ENCODE results near the gene STYXL1.

Gene STYXL1

DNA sequence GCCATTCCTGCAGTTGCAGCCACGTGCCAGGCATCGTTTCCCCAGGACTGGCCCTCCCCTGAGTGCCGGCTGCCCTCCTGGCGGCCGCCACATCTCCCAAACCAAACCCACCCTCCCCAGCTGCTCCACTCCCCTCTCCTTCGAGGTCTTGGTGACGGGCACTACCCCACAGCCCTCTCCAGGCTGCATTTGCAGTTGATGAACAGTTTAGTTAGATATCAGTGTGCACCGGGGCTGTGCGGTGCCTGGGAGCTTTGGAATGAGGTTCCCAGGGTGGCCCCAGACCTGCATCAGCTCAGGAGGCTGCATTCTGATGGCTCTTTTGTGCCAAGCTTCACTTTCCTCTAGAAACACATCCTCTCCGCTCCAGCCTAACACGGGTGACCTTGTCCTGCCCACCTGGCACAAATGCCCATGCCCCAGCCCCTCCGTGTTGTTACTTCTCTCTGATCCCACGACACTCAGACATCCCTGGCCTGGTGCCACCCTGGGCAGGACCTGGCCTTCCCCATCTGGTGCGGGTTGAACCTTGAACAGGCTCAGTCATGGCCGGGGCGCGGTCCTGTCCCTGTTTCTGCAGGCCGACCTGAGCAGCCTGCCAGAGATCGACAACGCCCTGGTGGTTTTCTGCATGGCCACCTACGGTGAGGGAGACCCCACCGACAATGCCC, 67.9 kb downstream of the STYXL1 start:
- DNase-seq (ENCODE audit: low spot score): no peak

DNA sequence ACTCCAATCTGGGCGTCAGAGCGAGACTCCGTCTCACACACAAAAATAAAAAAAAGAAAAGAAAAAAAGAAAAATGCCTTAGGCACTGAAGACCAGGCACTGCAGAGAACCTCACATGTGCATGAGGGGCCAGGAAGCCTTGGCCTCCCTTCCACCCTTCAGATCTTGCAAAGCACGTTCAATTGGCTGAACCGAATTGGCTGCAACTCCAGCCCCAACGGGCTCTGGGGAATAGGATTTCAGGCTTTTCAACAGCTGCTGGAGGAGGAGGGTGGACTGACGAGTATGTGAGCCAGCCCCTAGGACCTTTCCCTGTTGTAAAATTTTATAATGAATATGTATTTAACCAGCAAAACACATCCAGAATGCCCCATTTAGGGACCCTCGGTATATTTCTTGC, 70.1 kb downstream of the STYXL1 start:
- DNase-seq (ENCODE audit: low spot score): no peak

DNA sequence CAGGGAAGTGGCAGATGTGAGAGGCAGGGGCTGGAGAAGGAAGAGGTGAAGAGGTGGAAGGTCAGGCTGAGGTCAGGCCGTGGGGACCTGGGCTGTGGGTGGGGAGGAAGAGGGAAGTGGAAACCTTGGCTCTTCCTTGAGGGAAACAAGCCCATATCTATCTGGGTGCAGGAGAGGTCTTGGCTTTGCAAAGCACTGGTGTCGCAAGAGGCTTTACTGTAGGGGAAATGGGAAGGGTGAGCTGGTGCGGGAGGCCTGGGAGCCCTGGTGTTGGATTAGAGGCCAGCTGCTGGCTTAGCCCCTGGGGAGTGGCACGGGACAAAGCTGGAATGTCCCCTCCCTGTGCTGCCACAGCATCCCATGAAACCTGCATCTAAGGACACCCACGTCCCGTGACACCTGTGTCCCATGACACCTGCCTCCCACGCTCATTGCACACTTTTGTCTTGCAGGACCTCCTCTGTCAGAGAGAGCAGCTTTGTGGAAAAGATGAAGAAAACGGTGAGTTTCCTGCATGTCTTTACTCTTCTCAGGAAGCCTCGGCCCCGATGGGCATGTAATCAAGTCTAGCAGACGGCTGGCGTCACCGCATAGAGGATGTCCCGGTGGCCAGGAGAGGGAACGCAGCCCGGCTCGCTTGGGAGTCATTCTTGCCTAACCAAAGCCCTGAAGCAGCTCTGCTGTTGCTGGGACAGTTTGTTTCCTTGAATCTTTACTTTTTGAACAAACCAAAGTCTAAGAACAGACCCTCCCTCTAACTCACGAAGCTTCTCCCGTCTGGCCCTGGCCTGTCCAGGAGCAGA, 75.6 kb downstream of the STYXL1 start:
- DNase-seq (ENCODE audit: low spot score): no peak

DNA sequence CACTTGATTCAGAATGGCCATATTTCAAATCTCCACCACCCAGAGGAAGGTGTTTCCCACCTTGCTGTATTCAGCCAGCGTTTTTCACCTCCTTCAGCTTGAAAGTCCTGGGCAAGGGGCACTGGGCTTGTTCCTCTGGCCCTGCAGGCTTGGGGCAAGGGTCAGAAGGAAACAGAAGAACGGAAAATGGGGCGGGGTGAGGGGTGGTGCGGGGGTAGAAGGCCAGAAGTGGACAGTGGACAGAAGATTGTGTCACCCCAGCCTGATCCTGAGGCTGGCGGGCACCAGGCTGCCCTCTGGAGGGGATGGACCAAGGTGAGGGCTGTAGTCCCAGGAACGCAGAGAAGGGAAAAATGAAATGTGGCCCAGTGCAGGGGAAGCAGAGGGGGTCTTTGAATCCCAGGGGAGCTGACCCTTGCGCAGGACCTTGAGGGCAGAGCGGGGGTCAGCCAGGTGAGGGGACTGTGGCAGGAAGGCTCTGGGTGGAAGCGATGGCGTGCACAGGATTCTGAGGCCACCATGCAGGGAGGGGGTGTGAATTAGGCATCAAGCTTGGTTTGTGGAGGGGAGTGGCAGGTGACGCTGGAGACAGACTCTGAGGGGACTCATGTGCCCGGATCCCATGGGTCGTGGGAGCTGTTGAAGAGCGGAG, 76.4 kb downstream of the STYXL1 start:
- no peak for DNase-seq (ENCODE audit: low spot score)

DNA sequence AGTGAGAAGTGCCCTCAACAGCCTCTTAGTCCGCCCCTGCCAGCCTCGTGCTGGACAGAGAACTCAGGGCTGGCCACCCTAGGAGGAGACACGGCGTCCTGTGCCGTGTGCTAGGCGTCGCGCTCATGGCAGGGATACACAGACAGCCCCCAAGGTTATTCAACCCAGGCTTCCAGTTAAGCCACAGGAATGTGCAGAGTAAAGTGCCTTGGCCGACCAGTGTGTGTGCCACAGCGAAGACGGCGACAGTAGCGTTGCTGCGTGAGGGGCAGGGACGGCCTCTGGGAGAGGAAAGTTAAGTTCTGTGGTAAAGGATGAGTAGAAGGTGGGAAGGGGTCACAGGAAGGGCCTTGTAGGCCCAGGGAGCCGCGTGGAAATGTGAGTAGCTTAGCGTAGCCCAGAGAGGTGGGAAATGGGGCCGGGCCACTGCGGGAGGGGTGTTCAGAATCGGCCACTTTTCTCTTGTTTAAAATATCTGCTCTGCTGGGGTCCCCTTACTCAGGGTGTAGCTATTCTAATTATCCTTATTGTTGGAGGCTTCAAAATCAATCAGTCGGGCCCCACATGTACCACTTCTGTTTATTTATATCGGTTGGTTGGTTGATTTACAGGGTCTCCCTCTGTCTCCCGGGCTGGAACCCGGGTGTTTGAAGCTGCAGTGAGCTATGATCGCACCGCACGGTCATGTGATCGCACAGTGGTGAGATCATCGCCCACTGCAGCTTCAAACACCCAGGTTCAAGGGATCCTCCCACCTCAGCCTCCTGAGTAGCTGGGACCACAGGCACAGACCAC, 77.9 kb downstream of the STYXL1 start:
- DNase-seq (ENCODE audit: low spot score): no peak

DNA sequence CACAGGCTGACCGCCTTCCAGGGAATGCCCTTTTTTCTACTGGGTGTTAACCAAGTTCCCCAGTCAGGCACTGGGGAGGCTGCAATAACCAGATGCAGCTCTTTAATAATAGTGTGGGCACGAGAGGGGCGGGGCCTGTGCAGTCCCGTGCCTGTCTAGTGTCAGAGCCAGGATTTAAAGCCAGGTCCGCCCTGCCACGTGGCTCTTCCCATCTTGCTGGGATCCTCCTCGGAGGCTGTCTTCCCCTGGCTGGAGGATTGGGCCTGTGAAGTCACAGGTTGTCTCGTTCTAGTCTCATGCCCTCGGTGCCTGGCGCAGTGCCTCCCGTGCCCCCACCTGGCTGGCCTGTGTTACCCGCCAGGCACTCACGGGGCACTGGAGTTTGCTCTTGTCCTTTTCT, 78.6 kb downstream of the STYXL1 start:
- DNase-seq (ENCODE audit: low spot score): no peak

DNA sequence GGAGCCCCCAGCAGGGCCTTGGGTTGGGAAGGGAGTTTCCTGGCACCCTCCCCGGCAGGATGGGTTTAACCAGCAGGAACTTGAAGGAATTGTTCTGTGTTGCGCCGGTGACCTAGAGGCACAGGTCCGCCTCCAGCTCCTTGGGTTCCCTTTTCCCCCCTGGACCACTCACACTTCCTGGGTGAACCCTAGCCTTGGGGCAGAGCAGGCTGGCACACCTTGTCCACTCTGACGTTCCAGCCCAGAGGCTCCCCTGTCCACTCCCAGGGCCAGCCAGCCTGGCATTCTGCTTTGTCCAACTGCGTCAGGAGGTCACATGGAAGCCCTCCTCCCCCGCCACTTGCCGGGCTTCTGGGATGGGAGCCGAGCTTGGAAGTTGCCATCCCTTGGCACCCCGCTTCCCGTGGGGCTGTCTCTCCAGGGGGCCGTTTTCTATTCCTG, 79.2 kb downstream of the STYXL1 start:
- no peak for DNase-seq (ENCODE audit: low spot score)

DNA sequence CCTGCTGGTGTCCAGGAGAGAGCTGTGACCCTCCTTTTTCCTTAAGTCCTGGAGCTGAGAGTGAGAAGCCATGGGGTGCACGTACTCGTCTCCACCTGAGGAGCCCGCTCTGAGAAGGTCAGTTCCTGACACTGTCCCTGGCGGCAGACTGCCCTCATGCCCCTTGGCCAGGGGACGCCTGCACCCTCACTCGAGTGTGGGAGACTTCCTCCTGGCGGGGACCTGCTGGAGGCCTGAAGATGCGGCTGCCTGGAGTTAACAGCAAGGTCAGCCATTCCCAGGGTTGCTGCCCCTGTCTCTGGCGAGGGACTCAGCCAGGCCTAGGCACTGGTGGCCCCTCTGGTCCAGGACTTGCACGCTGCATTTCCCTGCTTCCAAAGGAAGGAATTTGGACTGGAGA, 79.8 kb downstream of the STYXL1 start:
- no peak for DNase-seq (ENCODE audit: low spot score)

DNA sequence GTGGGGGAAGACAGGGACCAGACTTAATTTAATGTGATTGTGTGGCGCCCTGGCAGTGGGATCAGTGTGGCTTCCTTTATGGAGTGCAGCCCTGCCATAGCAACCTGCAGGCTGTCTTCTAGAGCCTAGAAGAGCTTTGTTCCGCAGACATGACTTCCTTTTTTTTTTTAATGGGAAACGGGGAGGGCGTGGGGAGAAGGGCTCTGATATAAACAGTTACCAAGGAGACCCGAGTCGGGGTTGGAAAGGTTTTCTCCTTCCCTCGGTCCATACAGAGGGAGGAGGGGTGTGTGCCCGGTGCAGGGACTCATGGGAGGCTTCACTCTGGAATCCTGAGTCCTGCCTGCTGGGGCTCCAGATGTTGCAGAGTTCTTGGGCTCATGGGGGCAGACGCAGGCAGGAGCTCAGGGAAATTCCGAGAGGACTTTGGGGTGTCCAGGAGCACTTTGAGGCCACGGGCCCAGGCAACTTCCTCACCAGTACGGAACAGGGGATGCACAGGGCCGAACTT, 80.3 kb downstream of the STYXL1 start:
- DNase-seq (ENCODE audit: low spot score): no peak

DNA sequence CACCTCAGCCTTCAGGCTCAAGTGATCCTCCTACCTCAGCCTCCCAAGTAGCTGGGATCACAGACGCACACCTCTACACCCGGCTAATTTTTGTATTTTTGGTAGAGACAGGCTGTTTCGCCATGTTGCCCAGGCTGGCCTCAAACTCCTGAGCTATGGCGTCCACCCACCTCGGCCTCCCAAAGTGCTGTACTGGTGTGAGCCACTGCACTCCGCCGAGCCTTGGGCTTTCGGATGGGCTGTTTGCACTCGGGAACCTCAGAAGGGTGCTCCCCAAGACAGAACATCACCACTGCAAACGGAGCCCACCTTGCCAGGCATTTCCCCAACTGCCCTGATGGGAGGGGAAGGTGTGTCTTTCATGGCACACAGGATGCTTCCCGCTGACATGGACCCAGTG, 80.7 kb downstream of the STYXL1 start:
- DNase-seq (ENCODE audit: low spot score): no peak

DNA sequence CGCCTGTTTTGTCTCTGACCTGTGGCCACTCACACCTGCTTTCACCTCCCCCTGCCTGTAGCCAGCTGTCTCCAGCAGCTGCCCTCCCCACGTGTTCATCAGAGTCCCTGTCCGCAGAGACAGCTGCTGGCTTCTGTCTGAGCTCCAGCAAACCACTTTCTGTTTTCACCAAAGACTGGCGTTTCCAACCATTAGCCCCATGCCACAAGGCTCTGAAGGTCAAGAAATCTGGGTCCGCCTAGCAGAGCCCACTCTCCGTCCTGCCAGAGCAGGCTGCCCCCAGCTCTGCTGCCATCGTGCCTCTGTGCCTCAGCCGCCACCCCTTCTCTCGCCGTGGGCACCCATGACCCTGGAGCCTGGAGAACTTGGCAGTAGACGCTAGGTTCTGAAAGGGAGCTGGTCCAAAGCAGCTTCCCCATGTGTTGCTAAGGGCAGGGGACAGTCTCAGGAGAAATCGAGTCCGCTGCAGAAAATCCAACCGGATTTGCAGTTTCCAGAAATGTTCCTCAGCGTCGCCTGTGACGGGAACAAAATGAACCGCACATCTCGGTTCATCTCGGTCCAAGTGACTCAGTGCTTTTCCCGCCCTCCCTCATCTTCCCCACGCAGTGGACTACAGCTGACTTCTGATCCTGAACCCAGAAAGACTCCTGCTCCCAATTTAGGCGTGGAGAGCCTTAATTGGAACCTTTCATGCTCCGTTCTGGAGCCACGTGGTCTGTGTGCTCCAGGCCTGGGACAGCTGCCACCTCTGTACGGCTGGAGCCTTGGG, 81.4 kb downstream of the STYXL1 start:
- DNase-seq (ENCODE audit: low spot score): no peak

DNA sequence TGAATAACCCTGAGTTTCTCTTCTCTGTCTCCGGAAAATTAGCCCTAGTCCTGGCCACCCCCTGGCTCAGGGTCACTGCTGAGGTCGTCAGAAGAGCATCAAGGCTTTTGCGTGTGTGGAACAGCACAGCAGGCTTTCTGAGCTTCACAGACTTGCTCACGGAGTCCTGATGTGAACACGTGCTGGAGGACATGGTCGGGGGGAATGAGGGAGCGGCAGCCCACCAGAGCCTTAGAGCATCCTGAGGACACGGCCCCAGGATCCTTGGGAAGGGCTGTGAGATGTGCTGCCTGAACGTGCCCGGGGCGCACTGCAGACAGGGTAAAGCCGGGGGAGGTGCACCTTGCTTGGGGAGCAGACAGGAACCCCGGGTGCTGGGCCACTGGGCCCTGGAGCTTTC, 82.2 kb downstream of the STYXL1 start:
- no peak for DNase-seq (ENCODE audit: low spot score)

DNA sequence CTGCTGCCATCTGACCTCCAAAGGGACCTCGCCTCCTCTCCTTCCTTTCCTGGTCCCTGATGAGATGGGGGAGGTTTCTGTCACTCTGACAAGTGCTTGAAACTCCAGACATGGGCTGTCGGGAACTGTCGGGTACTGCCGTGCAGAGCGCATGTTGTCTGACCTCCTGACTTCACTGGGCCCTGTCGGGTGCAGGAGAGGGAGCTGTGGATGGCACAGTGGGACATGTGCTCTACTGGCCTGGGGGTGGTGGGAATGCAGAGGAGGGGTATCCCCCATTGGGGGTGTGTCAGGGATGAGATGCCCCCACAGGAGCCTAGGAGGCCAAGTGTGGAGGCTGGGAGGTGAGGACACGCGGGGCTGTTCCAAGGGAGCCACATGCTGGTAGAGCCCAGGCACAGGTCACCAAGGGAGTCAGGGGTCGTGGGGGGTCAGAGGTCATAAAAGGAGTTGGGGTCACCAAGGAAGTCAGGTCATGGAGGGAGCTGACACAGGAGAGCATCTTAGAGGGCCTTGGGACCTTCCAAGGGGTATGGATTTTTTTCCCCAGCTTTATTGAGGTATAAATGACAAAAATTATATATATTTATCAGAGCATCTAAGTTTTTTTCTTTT, 84.3 kb downstream of the STYXL1 start:
- no peak for DNase-seq (ENCODE audit: low spot score)

DNA sequence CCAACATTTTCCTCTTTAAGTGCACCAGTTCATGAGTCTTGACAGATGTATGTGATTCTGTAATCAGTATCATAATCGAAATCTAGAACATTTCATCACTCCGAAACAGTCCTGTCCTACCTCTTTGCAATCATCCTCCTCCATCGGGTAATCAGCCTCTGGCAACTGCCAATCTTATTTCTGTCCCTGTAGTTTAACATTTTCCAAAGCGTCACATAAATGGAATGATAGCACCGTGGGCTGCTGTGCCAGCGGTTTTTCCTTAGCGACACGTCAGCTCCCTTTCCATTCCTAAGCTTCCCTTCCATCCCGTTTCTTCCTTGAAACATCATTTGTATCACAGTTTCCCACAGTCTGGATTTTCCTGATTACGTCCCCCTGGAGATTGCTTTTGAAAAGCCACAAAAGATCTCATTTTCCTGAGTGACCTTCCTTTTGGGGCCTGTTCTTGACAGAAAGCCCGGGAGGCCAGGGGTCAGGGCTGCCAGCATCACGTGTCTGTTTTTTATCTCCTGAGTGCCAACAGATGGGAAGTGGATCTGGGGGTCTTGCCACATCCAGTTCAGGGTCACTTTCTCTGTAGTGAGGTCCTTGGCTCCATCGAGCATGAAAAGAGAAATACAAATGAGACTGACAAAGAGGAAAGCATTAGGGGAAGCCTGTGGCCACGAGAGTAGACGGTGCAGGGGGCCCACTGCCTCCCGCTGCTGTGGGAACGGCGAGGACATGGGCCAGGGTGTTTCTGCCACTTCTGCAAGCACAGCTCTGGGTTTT, 85.0 kb downstream of the STYXL1 start:
- DNase-seq (ENCODE audit: low spot score): no peak

DNA sequence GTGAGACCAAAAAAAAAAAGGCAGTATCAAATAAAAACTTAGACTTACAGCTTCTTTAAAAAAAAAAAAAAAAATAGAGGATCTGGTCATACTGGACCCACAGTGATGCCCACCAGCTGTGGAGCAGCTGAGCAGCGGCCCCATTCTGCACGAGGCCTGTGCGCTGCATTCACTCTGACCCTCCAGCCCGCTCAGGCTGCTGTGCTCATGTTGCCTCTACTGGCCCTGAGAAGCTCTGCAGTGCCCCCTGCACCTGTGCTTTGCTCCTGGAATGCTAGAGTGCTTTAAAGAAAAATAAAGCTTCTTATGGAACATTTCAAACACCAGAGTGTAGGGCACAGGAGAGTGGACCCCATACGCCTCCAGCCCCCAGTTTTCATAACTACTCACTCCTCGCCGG, 86.6 kb downstream of the STYXL1 start:
- no peak for DNase-seq (ENCODE audit: low spot score)

DNA sequence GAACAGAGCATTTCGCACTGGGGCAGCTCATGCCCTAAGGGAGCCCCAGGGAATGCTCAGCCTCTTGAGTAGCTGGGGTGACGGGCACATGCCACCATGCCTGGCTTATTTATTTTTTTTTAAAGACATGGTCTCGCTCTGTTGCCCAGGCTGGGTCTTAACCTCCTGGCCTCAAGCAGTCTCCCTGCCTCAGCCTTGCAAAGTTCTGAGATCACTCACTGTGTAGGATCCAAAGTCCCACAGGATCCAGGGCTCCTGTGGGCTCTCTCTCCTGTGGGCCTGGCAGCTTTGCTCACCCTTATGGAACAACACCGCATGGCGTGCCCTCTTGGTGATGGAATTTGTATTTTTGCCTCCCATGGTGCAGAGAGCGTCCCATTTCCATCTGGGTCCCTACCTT, 87.4 kb downstream of the STYXL1 start:
- DNase-seq (ENCODE audit: low spot score): no peak

DNA sequence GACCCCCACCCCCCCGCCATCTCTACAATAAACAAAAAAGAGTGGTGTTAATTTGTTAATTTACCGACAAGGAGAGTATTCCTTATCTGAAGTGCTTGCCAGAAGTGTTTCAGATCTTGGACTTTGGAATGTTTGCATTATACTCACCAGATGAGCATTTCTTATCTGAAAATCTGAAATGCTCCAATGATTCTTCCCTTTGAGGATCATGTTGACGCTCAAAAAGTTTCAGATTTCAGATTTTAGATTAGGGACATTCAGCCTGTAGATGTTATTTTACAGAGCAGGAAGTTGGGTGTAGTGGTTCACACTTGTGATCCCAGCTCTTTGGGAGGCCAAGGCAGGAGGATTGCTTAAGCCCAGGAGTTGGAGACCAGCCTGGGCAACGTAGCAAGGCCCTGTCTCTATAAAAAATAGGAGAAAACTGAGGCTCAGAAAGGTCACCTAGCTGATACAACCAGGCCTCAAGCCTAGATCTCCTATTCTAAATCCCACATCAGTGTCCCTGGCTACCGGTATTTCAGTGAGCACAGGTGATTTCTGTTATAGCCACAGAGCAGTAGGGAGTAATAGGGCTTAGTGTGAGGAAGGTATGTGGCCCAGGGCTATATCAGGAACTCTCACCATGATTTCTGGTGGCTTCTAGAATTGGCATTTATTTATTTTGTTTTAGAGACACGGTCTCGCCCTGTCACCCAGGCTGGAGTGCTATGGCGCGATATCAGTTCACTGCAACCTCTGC, 88.8 kb downstream of the STYXL1 start:
- DNase-seq (ENCODE audit: low spot score): no peak

DNA sequence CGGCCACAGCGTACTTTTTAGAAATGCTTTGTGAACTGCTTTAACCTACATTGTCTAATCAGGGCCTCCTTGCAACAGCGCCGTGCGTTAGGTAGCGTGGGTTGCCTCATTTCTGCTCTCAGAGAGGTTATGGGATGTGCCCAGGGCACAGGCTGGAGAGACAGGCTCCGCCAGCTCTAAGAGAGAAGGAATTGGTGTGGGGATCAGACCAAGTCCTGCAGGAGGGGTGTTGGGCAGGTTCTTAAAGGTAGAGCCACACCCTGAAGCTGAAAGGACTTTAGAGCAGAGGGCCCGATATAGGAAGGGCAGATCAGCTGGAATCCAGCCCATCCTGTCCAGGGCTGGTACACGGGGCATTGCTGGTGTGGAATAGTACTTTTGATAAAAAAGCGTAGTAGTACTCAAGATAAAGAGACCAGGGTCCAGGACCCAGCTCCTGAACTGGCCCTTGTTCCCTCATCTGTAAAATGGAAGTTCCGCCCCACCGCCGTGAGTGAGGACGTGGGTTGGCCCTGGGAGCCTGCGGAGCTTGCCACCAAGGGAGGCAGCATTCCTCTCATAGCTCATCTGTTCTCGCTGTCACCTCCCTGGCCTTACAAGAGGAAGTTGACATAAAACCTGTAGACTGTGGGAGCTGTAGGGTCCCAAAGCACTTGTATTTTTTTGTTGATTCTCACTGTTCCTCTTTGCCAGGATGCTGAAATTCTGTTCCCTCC, 90.6 kb downstream of the STYXL1 start:
- DNase-seq (ENCODE audit: low spot score): no peak

Data from activated CD4-positive, alpha-beta T cell treated with anti-CD3 and anti-CD28 coated beads, Interleukin-2, Interleukin-4, amounts not matched to agents 100 ng/mL and 50 ng/mL, durations not matched to agents 16 hours and 8 hours (primary cell).